IPS-18a (cell line): ENCODE measurements around the gene ACY1.
"Not testable (repeated sequence)": the region's sequence is repeated elsewhere in the genome, so short reads cannot be mapped to it uniquely, and the experiment has no call there.

Source experiments
- H3K27ac ChIP-seq: one replicate; pipeline ENCODE4 v1.5.1; 2013; ENCODE audit warnings: low read length
- H3K27me3 ChIP-seq: one replicate; pipeline ENCODE4 v1.6.1; 2013; ENCODE audit warnings: mild to moderate bottlenecking, low read length; ENCODE audit not compliant: control insufficient read depth, insufficient read depth
- H3K36me3 ChIP-seq: one replicate; pipeline ENCODE4 v1.6.1; 2013; ENCODE audit warnings: low read depth, low read length; ENCODE audit not compliant: control insufficient read depth
- H3K4me1 ChIP-seq: one replicate; pipeline ENCODE4 v1.6.1; 2013; ENCODE audit warnings: low read depth, low read length; ENCODE audit not compliant: control insufficient read depth
- H3K4me3 ChIP-seq: one replicate; pipeline ENCODE4 v1.5.1; 2013; ENCODE audit warnings: low read length
- H3K9ac ChIP-seq: one replicate; pipeline ENCODE4 v1.6.1; 2013; ENCODE audit warnings: mild to moderate bottlenecking, low read length, moderate library complexity
- H3K9me3 ChIP-seq: one replicate; pipeline ENCODE4 v1.6.1; 2013; ENCODE audit warnings: low read depth, low read length; ENCODE audit not compliant: control insufficient read depth

The ACY1 gene

GRCh38 chr3:51980253-51980652, 3.1 kb upstream of the ACY1 start:
- H3K4me3 ChIP-seq = no peak overlapping the region
- H3K9me3 ChIP-seq = no peaks in the 10 kb centered on the region
- H3K27ac ChIP-seq = no peak overlapping the region
- H3K4me1 ChIP-seq = peaks cover 21% of the 10 kb centered on the region
- peaks cover 27% of the 10 kb centered on the region for H3K27me3 ChIP-seq
- no peak overlapping the region for H3K9ac ChIP-seq
- no peaks in the 10 kb centered on the region for H3K36me3 ChIP-seq

GRCh38 chr3:51982352-51982837, 940 bp upstream of the ACY1 start:
- H3K4me3 ChIP-seq = peak overlapping the region; percentile 62
- no peaks in the 10 kb centered on the region for H3K36me3 ChIP-seq
- peak overlapping the region; percentile 85 for H3K9ac ChIP-seq
- H3K27ac ChIP-seq = no peak overlapping the region
- H3K4me1 ChIP-seq = peaks cover 16% of the 10 kb centered on the region
- no peaks in the 10 kb centered on the region for H3K9me3 ChIP-seq
- peaks cover 5% of the 10 kb centered on the region for H3K27me3 ChIP-seq

GRCh38 chr3:51983578-51984268, 388 bp downstream of the ACY1 start:
- no peaks in the 10 kb centered on the region for H3K27me3 ChIP-seq
- no peaks in the 10 kb centered on the region for H3K36me3 ChIP-seq
- H3K9me3 ChIP-seq = no peaks in the 10 kb centered on the region
- peak overlapping the region; percentile 59 for H3K27ac ChIP-seq
- H3K4me1 ChIP-seq = peaks cover 16% of the 10 kb centered on the region
- H3K9ac ChIP-seq = peak overlapping the region; percentile 85
- peak overlapping the region; percentile 62 for H3K4me3 ChIP-seq

- no peaks in the 10 kb centered on the region for H3K27me3 ChIP-seq
- no peak overlapping the region for H3K9ac ChIP-seq
- no peak overlapping the region for H3K27ac ChIP-seq
- peak overlapping the region; percentile 62 for H3K4me3 ChIP-seq
- no peaks in the 10 kb centered on the region for H3K9me3 ChIP-seq
- no peaks in the 10 kb centered on the region for H3K36me3 ChIP-seq
- H3K4me1 ChIP-seq = peaks cover 16% of the 10 kb centered on the region
Observed at GRCh38 chr3:51984269-51984647, 923 bp downstream of the ACY1 start.

GRCh38 chr3:51985063-51985462, 1.7 kb downstream of the ACY1 start:
- no peaks in the 10 kb centered on the region for H3K9me3 ChIP-seq
- no peaks in the 10 kb centered on the region for H3K27me3 ChIP-seq
- H3K27ac ChIP-seq = no peak overlapping the region
- no peaks in the 10 kb centered on the region for H3K36me3 ChIP-seq
- H3K4me1 ChIP-seq = peaks cover 16% of the 10 kb centered on the region
- H3K4me3 ChIP-seq = no peak overlapping the region
- no peak overlapping the region for H3K9ac ChIP-seq

- no peaks in the 10 kb centered on the region for H3K9me3 ChIP-seq
- no peaks in the 10 kb centered on the region for H3K36me3 ChIP-seq
- peaks cover 18% of the 10 kb centered on the region for H3K4me1 ChIP-seq
- no peak overlapping the region for H3K4me3 ChIP-seq
- H3K27me3 ChIP-seq = no peaks in the 10 kb centered on the region
- no peak overlapping the region for H3K9ac ChIP-seq
- H3K27ac ChIP-seq = no peak overlapping the region
Observed at GRCh38 chr3:51986010-51986947, 2.9 kb downstream of the ACY1 start.

- no peak overlapping the region for H3K9ac ChIP-seq
- no peak overlapping the region for H3K4me3 ChIP-seq
- H3K27ac ChIP-seq = no peak overlapping the region
- no peaks in the 10 kb centered on the region for H3K27me3 ChIP-seq
- peaks cover 12% of the 10 kb centered on the region for H3K36me3 ChIP-seq
- H3K4me1 ChIP-seq = peaks cover 15% of the 10 kb centered on the region
- no peaks in the 10 kb centered on the region for H3K9me3 ChIP-seq
Observed at GRCh38 chr3:51987568-51987967, 4.2 kb downstream of the ACY1 start.

- Histone ChIP-seq H3K27ac (no peak overlapping the region), H3K4me3 (no peak overlapping the region), H3K9me3 (no peaks in the 10 kb centered on the region), H3K36me3 (peaks cover 20% of the 10 kb centered on the region), H3K4me1 (peaks cover 13% of the 10 kb centered on the region), H3K27me3 (no peaks in the 10 kb centered on the region), H3K9ac (no peak overlapping the region)
Observed at GRCh38 chr3:51988286-51989146, 5.2 kb downstream of the ACY1 start.

- not testable (repeated sequence) for H3K9ac ChIP-seq, H3K27ac ChIP-seq, H3K9me3 ChIP-seq, H3K4me3 ChIP-seq, H3K27me3 ChIP-seq, H3K4me1 ChIP-seq
- peaks cover 37% of the 10 kb centered on the region for H3K36me3 ChIP-seq
Observed at GRCh38 chr3:51990501-51990971, 7.2 kb downstream of the ACY1 start.

GRCh38 chr3:51992017-51992682, 8.8 kb downstream of the ACY1 start:
- Histone ChIP-seq H3K4me3 (no peak overlapping the region), H3K36me3 (peaks cover 37% of the 10 kb centered on the region), H3K27me3 (no peaks in the 10 kb centered on the region), H3K27ac (no peak overlapping the region), H3K9me3 (no peaks in the 10 kb centered on the region), H3K9ac (no peak overlapping the region), H3K4me1 (peaks cover 5% of the 10 kb centered on the region)
